Ascending aorta (tissue), 2 donors: ENCODE measurements around the gene CYB5B. TPM values are rescaled to one million over a fixed set of nuclear protein-coding genes. Genes with fewer than 3 reads are reported as not detected.

ENCODE experiments used
- DNase-seq, 2 donors: peaks; one replicate each; pipeline ENCODE4 v3.0.0-alpha.2; 2019; ENCODE audit warnings: low spot score in 2 of 2
- H3K27ac ChIP-seq, 2 donors: fragments of 200-600 bp; sonication (generic); one replicate each; pipeline ENCODE4 v1.5.1; 2016 to 2017; ENCODE audit warnings: mild to moderate bottlenecking in 1 of 2
- H3K27me3 ChIP-seq: fragments of 200-600 bp; sonication (generic); one replicate; pipeline ENCODE4 v1.5.1; 2017
- H3K36me3 ChIP-seq, 2 donors: fragments of 200-600 bp; sonication (generic); one replicate each; pipeline ENCODE4 v1.5.1; 2016
- H3K4me1 ChIP-seq, 2 donors: fragments of 200-600 bp; sonication (generic); one replicate each; pipeline ENCODE4 v1.5.1; 2016 to 2017; ENCODE audit warnings: mild to moderate bottlenecking in 1 of 2
- H3K4me3 ChIP-seq, 2 donors: fragments of 200-600 bp; sonication (generic); one replicate each; pipeline ENCODE4 v1.5.1; 2016 to 2017; ENCODE audit warnings: mild to moderate bottlenecking in 1 of 2
- H3K9me3 ChIP-seq, 2 donors: fragments of 200-600 bp; sonication (generic); one replicate each; pipeline ENCODE4 v1.5.1; 2016
- CTCF ChIP-seq, 3 experiments: fragments of 200-600 bp in 2 of 3; fragments of 450-650 bp in 1 of 3; sonication (generic) in 2 of 3; IDR thresholded peaks; one replicate each; pipeline ENCODE4 v1.5.1; 2016 to 2019; ENCODE audit warnings: antibody characterized with exemption in 3 of 3, mild to moderate bottlenecking in 1 of 3, moderate library complexity in 1 of 3
- intact Hi-C: fragments of 100-400 bp; cut with DNase I; formaldehyde crosslinking; loops from one replicate; pipeline ENCODE4 v1.15.1; 2023
- total RNA-seq: library from RNA; depleted of rRNA; stranded (reverse); fragments of >200 nt; gene quantifications from one replicate; pipeline ENCODE4 v1.1.0, GENCODE V29; 2016

CYB5B gene
- total RNA-seq, 1 donor from 2014 or later: 19.2 TPM

GRCh38 chr16:69467531-69468204 is 43.2 kb downstream of the CYB5B start:
- H3K27ac ChIP-seq: no peak overlapping the region
- DNase-seq: no peak
- H3K27me3 ChIP-seq: no peaks in the 10 kb centered on the region
- no peaks in the 10 kb centered on the region for H3K9me3 ChIP-seq
- intact Hi-C loops: no loop called here
- TF ChIP-seq CTCF (IDR thresholded peaks at IDR 0.05): no peak
- peaks cover 4 to 8% of the 10 kb centered on the region in 2 donors for H3K36me3 ChIP-seq
- no peaks in the 10 kb centered on the region for H3K4me1 ChIP-seq
- no peak overlapping the region for H3K4me3 ChIP-seq

DNA sequence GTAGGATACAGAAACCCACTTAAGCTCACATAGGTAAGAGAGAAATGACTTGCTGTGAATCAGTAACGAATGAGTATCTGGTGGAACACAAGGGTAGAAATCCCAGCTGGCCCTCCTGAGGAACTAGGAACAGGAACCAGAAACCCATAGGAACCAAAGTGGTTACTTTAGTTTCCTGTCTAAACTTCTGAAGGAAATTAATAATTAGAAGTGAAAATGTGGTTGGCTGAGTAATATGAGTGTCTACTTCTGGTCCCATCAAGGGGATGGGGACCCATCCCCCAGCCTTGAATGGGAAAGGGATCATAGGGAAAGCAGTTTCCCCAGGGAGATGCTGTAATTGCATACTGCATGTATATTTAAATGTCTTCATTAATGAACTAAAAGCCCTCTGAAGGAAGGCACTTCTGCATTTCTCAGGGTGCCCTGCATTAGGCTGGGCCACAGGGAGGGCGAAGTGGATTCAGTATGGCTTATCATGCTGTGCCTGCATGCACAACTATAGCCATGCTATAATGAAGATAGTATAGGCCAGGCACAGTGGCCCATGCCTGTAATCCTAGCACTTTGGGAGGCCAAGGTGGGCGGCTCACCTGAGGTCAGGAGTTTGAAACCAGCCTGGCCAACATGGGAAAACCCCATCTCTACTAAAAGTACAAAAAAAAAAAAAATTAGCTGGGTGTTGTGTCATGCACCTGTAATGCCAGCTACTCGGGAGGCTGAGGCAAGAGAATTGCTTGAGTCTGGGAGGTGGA is 45.6 kb downstream of the CYB5B start:
- DNase-seq: no peak
- no peak for TF ChIP-seq CTCF (IDR thresholded peaks at IDR 0.05)
- intact Hi-C loops: no loop called here
- Histone ChIP-seq H3K27ac (no peak overlapping the region), H3K4me1 (no peaks in the 10 kb centered on the region), H3K27me3 (no peaks in the 10 kb centered on the region), H3K9me3 (no peaks in the 10 kb centered on the region), H3K36me3 (peaks cover 0 to under 1% of the 10 kb centered on the region in 2 donors), H3K4me3 (no peak overlapping the region)

GRCh38 chr16:69471121-69471520 is 46.7 kb downstream of the CYB5B start:
- intact Hi-C loops: no loop called here
- DNase-seq: no peak
- H3K9me3 ChIP-seq: no peaks in the 10 kb centered on the region
- no peaks in the 10 kb centered on the region for H3K36me3 ChIP-seq
- no peak overlapping the region for H3K27ac ChIP-seq
- H3K27me3 ChIP-seq: no peaks in the 10 kb centered on the region
- no peak overlapping the region for H3K4me3 ChIP-seq
- no peaks in the 10 kb centered on the region for H3K4me1 ChIP-seq
- TF ChIP-seq CTCF (IDR thresholded peaks at IDR 0.05): no peak

DNA sequence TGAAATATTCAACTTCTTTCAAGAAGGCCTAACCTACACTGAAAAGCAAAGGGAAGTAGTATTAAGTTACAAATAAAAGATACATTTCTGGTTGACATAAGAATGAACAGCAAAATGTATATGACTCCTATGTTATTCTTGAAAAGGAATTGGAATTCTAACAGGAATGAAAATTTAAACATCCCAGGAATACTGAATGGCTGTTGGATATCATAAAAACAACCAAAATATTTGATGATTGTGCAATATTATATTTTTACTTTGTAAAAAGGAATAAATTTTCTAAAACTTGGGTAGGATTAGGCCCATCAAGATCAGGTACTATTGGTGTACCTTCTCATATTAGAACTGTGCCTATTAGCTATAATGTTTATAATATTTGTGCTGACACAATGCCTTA is 50.0 kb downstream of the CYB5B start:
- intact Hi-C loops: no loop called here
- Histone ChIP-seq H3K4me3 (no peak overlapping the region), H3K27me3 (no peaks in the 10 kb centered on the region), H3K36me3 (no peaks in the 10 kb centered on the region), H3K4me1 (no peaks in the 10 kb centered on the region), H3K27ac (no peak overlapping the region), H3K9me3 (no peaks in the 10 kb centered on the region)
- DNase-seq: no peak
- no peak for TF ChIP-seq CTCF (IDR thresholded peaks at IDR 0.05)

DNA sequence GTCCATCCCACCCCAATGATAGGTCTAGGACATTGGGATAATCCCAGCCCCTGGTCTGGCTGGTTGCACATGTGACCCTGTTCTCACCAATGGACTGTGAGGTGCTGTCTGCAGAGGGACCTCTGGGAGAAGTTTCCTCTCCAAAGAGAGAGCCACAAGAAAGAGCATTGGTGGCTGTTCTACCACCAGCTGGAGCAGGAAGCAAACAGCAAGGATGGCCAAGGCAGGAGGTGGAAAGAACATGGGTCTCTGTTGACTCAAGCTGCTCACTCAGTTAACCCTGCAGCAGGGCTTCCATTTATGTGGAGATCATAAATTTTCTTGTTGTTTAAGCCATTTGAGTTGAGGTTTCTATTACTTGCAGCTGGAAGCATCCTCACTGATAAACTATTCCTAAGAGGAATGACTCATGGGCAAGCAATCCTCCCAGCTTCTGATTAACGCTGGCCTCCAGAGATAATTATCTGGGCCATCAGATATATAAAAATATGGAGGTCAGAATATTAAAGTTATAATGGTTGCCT is 52.6 kb downstream of the CYB5B start:
- Histone ChIP-seq H3K36me3 (no peaks in the 10 kb centered on the region), H3K4me3 (no peak overlapping the region), H3K9me3 (no peaks in the 10 kb centered on the region), H3K27me3 (no peaks in the 10 kb centered on the region), H3K4me1 (peaks cover 0 to 5% of the 10 kb centered on the region in 2 donors), H3K27ac (no peak overlapping the region)
- TF ChIP-seq CTCF (IDR thresholded peaks at IDR 0.05): no peak
- intact Hi-C loops: no loop called here
- no peak for DNase-seq
